Stromal cell of bone marrow (primary cell): Measurements from ENCODE around the gene KRT77.
"Not testable (repeated sequence)": the region's sequence is repeated elsewhere in the genome, so short reads cannot be mapped to it uniquely, and the experiment has no call there.

Source experiments
- DNase-seq: peaks from one replicate; pipeline ENCODE4 v3.0.0-alpha.2; 2012; ENCODE audit warnings: low read depth

The KRT77 gene

GRCh38 chr12:52721838-52722470 is 18.6 kb upstream of the KRT77 start:
- no peak for DNase-seq

DNA sequence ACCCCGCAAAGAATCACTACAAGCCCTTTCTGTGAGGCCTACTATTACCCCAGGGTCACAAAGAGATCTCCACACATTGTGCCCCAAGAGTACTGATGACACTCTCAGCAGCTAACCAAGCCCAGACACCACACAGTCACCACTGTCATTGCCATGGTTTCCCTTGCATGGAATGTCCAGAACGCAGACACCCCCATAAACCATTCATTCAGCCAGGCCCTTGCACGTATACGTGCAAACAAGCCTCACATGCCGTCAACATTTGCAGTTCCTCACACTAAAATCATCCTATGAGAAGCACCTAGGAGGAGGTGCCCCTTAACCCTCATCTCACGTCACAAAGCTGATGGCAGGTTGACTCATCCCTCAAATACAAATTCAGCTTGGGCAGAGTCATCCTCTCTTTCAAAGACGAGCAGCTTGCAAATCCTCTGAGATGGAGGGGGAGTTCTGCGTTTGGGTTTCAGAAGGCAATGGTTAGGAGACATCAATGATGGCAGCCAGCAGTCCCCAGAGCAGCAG is 17.1 kb upstream of the KRT77 start:
- DNase-seq, result no peak

DNA sequence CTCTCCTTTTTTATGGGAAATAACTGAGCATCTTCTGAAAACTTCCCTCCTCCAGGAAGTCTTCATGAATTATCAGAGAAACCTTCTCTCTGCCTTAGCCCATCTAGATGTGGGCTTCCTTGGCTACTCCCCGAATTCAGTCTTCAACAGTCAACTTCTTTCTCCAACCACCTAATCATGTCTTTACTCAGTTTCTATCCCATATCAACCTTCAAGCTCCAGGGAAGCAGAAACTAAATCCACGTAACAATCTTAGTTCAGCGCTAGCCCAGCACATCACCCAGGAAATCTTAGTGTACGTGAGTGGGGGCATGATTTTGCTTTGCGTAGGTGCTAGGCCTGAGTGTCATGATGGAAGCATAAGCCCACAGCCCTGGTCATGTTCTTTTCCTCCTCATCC is 12.7 kb upstream of the KRT77 start:
- no peak for DNase-seq

DNA sequence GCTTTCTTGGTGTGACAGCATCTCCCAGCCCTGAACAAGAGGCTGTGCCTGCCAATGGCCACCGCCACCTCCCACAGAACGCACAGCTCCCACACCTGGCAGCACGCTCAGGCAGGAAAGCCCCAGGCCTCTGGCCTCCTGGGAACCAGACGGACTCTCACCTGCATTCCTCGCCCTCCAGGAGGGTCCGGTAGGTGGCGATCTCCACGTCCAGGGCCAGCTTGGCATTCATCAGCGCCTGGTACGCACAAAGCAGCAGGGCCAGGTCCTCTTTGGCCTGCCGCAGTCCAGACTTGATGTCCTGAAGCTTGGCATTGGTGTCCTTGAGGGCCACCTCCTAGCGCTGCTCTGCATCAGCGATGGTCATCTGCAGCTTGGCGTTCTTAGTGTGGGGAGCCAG is 12.1 kb upstream of the KRT77 start:
- no peak for DNase-seq

GRCh38 chr12:52714887-52715281 is 11.6 kb upstream of the KRT77 start:
- no peak for DNase-seq

DNA sequence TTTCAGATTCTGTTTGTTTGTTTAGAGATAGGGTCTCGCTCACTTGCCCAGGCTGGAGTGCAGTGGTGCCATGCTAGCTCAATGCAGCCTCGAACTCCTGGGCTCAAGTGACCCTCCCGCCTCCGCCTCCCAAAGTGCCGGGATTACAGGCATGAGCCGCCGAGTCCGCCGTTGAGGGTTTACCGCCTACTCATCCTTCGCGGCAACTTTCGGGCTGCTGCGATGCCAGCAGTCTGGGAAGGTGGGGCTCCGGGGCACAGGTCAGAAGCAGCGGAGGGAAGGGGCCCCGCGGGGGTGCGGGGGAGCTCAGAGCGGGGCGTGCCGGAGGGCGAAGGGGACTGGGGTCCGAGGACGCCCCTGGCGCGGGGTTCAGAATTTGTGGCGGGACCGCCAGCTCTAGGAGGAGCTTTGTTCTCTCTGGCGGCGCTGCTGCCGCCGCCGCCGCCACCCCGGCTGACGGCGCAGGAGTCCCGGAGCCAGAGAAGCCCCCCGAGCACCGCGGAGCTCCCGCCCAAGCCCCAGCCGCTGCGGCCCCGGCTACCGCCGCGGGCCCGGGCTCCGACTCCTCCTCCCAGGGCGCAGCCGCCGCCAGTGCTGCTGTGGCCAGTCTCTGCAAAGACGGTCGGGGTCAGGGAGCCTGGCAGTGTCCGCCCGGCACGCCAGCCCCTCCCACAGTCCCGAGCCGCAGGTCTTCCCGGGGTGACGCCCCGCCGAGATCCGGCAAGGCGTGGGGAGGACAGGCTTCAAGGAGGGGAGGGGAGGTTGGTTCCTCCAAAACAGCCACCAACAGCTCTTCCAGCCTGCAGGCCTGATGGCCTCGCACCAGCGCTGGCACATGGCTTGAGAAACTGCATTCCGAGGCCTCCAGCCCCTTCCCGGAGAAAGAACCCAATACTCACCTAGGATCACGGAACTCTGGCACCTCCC is 10.9 kb upstream of the KRT77 start:
- no peak for DNase-seq

- DNase-seq, result not testable (repeated sequence)
These were observed 8.8 kb upstream of the KRT77 start for GRCh38 chr12:52712122-52712521.

- no peak for DNase-seq
These were observed 7.4 kb upstream of the KRT77 start for GRCh38 chr12:52710730-52711129.

DNA sequence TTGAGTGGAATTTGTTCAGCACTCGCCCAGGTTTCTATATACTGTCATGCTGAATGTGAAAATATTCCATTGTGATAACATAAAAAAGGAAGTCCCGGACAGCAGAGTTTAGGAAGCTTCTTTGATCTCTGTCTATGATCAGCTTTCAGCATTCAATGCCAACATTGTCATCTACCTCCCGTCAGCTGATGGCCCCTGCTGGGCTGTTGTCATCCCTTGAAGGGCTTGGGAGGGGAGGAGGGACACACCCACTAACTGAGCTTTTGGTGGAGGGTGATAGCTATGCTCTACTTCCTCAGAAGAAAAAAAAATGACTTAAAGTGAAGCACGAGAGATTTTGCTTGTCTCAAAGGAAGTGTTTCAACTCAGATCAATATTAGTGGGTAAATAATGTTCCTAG is 4.7 kb upstream of the KRT77 start:
- DNase-seq, result no peak

- no peak for DNase-seq
These were observed 1.1 kb upstream of the KRT77 start for GRCh38 chr12:52704464-52704863.

GRCh38 chr12:52703878-52704277 is 554 bp upstream of the KRT77 start:
- DNase-seq, result no peak

- DNase-seq, result no peak
These were observed 986 bp downstream of the KRT77 start for GRCh38 chr12:52702338-52702737.

- no peak for DNase-seq
These were observed 2.0 kb downstream of the KRT77 start for GRCh38 chr12:52701281-52701680.

- no peak for DNase-seq
These were observed 3.4 kb downstream of the KRT77 start for GRCh38 chr12:52699960-52700359.

DNA sequence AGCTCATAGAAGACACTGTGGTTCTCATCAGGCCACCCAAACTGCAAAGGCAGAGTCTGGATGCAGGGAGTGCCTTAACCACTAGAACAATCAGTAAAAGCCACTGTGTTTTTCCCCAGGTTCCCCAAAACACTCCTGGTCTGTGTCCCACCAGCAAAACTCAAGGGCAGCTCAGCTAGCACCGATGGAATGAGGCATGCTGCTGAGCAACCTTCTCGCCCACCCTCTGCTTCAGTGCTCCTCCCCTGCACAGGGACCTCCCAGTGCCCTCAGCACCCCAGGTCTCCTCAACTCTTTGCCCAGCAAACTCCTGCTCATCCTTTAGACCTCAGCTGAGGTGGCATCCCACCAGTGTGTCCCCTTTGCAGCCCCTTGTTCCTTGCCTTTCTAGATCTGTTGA is 4.0 kb downstream of the KRT77 start:
- no peak for DNase-seq

DNA sequence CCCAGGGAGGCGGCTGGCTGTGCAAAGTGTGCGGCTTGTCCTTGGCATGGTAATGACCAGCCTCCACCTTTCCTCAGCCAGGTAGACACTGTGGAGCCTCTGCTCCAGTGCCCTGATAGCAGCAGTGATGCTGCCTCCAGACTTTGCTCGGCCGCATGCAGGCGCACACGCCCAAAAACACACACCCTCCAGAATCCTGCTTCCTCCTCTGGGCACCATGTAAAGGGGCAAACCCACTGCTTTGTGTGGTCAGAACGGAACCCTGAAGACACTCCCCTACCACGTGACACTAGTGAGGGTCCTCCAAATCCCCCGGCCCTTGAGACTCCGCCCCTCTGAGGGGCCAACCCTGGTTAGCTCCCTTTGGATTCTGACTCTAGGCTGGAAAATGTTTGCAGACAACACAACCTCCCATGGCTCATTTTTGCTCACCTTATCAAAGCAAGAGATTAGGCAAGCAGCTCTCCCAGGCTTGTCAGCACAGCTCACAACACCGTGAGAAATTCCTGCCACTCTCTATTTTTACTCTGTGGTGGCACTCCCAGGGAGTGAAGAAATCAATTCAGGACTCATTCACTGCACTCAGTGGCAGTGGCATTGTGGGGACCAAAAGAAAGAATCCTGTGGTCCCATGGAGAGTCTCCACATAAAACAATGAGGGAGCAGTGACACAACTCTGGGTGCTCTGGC is 4.5 kb downstream of the KRT77 start:
- no peak for DNase-seq

DNA sequence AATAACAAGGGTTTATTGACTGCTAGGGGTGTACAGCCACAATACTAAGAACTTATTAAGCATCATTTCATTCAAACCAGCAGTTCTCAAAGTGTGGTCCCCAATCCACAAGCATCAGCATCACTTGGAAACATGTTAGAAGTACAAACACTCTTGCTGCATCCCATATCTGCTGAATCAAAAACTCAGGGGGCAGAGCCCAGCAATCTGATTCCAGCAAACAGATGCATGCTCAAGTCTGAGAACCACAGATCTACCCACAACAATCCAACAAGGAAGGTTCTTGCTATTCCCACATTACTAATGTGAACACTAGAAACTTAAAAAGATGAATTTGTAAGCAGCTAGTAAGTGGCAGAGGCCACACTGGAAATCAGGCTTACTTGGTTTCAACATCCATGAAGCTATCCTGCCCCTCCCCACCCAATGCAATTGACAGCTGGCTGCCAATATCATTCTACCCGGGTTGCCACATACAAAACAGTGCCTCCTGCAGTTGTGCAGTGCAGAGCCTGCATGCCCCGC is 6.2 kb downstream of the KRT77 start:
- DNase-seq, result no peak

DNA sequence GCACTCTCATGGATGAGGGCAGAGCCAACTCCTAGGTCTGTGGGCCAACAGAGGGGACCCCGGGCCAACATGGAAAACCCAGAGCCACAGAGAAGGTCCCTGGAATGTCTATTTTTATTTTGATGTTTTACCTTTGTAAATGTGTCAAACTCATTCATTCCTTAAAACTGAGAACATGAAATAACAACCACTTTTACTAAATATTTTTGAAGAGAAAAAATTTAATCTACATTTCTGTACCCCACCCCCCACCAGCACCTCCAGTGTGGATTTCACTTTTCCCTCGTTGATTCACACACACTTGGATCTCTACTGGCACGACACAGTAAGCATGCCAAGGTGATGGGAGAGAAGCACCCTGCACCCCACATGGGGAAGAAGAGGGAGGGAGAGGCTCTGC is 6.7 kb downstream of the KRT77 start:
- DNase-seq, result no peak

- no peak for DNase-seq
These were observed 8.3 kb downstream of the KRT77 start for GRCh38 chr12:52695039-52695438.

GRCh38 chr12:52694151-52694550 is 9.2 kb downstream of the KRT77 start:
- no peak for DNase-seq

DNA sequence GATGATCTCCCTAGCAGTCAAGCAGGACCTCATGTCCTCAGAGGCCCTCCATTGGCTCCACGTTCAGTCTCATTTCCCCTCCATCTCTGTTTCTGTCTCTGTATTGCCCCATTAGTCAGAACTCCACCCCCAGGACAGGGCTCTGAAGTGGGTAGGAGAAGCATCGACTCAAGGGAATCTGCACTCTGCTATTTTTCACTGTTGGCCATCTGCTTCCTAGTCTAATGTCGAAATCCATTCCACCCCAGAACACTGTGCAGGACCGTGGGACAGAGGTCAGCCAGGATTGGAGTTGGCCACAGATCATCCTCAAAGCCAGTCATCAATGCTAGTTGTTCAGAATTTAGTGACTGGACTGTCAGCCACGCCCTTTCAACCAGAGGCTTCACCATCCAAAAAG is 10.1 kb downstream of the KRT77 start:
- no peak for DNase-seq

- no peak for DNase-seq
These were observed 11.1 kb downstream of the KRT77 start for GRCh38 chr12:52692254-52692653.

DNA sequence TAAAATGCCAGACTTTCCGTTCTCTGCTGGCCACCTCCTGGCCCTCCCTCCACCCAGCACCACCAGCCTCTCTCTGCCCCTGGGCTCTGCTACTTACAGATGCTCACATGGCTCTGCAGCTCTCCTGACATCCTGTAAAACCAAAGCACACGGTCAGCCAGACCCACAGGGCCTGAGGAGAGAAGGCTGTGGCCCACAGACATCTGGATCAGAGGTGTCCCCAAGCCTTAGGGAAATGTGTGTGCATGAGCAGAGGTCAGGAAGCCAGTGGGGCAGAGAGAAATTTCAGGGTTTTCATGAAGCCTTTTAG is 11.5 kb downstream of the KRT77 start:
- DNase-seq, result no peak
